SK-N-SH treated with all-trans-retinoic acid at 6 μM for 48 hours (cell line): ENCODE measurements around the gene TRAF6.

ENCODE experiments used
- ATAC-seq: fragments of 200-7000 bp; cut with Tn5 transposase; 3 replicates; pipeline ENCODE4 v1.9.1; 2020; ENCODE audit warnings: mild to moderate bottlenecking, moderate library complexity
- ARNTL ChIP-seq: fragments of 450-650 bp; formaldehyde crosslinking; IDR thresholded peaks from 2 replicates; pipeline ENCODE4 v1.5.0; 2020; ENCODE audit warnings: low read depth, mild to moderate bottlenecking, moderate library complexity, borderline replicate concordance
- CREB5 ChIP-seq: fragments of 250-450 bp; sonication (Bioruptor Pico); IDR thresholded peaks from 2 replicates; pipeline ENCODE4 v1.5.1; 2020; ENCODE audit warnings: low read depth, mild to moderate bottlenecking, moderate library complexity
- CSRNP3 ChIP-seq: fragments of 250-450 bp; sonication (Bioruptor Pico); IDR thresholded peaks from 2 replicates; pipeline ENCODE4 v1.5.1; 2021; ENCODE audit warnings: mild to moderate bottlenecking, moderate library complexity
- PATZ1 ChIP-seq: fragments of 250-450 bp; sonication (Bioruptor Pico); IDR thresholded peaks from 2 replicates; pipeline ENCODE4 v1.8.0; 2020; ENCODE audit warnings: mild to moderate bottlenecking, moderate library complexity, borderline replicate concordance
- POU6F1 ChIP-seq: fragments of 250-450 bp; sonication (Bioruptor Pico); IDR thresholded peaks from 2 replicates; pipeline ENCODE4 v1.8.0; 2021; ENCODE audit warnings: low read depth, mild to moderate bottlenecking, moderate library complexity, borderline replicate concordance
- RARB ChIP-seq: fragments of 250-450 bp; sonication (Bioruptor Pico); IDR thresholded peaks from 2 replicates; pipeline ENCODE4 v1.8.0; 2021; ENCODE audit warnings: mild to moderate bottlenecking, moderate library complexity
- SNAI2 ChIP-seq: fragments of 250-450 bp; sonication (Bioruptor Pico); IDR thresholded peaks from 2 replicates; pipeline ENCODE4 v1.5.0; 2020; ENCODE audit warnings: mild to moderate bottlenecking, moderate library complexity
- TOX ChIP-seq: fragments of 250-450 bp; sonication (Bioruptor Pico); IDR thresholded peaks from 2 replicates; pipeline ENCODE4 v1.8.0; 2021; ENCODE audit warnings: mild to moderate bottlenecking, moderate library complexity, borderline replicate concordance
- TSHZ2 ChIP-seq: fragments of 250-450 bp; sonication (Bioruptor Pico); IDR thresholded peaks from 2 replicates; pipeline ENCODE4 v1.5.0; 2020; ENCODE audit warnings: mild to moderate bottlenecking, moderate library complexity
- ZFP3 ChIP-seq: fragments of 250-450 bp; sonication (Bioruptor Pico); IDR thresholded peaks from 2 replicates; pipeline ENCODE4 v1.5.0; 2020; ENCODE audit warnings: mild to moderate bottlenecking, moderate library complexity
- ZFP30 ChIP-seq: fragments of 450-650 bp; formaldehyde crosslinking; IDR thresholded peaks from 2 replicates; pipeline ENCODE4 v1.5.0; 2022; ENCODE audit warnings: mild to moderate bottlenecking, moderate library complexity
- ZNF565 ChIP-seq: fragments of 450-650 bp; formaldehyde crosslinking; conservative IDR thresholded peaks from 2 replicates; pipeline ENCODE4 v1.5.0; 2020; ENCODE audit warnings: low read depth, mild to moderate bottlenecking, moderate library complexity
- ZNF8 ChIP-seq: fragments of 450-650 bp; formaldehyde crosslinking; IDR thresholded peaks from 2 replicates; pipeline ENCODE4 v1.5.0; 2020; ENCODE audit warnings: mild to moderate bottlenecking, moderate library complexity

The TRAF6 gene

GRCh38 chr11:36498721-36499120 lies 11.4 kb downstream of the TRAF6 start (continued):
- TF ChIP-seq PATZ1 (CRISPR knock-in tag) (no peak), ZNF8 (CRISPR knock-in tag) (no peak)

- ATAC-seq: no peak
- TF ChIP-seq ZNF565 (CRISPR knock-in tag) (no peak), ZFP3 (CRISPR knock-in tag) (no peak), SNAI2 (CRISPR knock-in tag) (no peak), ZFP30 (no peak), TOX (no peak), CSRNP3 (CRISPR knock-in tag) (no peak), POU6F1 (CRISPR knock-in tag) (no peak), ARNTL (CRISPR knock-in tag) (no peak), RARB (CRISPR knock-in tag) (no peak)
Observed at GRCh38 chr11:36493332-36493731, 16.7 kb downstream of the TRAF6 start.

GRCh38 chr11:36492724-36493304 lies 17.3 kb downstream of the TRAF6 start:
- TF ChIP-seq CREB5 (CRISPR knock-in tag): no peak
- no peak for TF ChIP-seq ZNF8 (CRISPR knock-in tag)
- TF ChIP-seq ZNF565 (CRISPR knock-in tag): no peak
- no peak for TF ChIP-seq TOX
- TF ChIP-seq ZFP3 (CRISPR knock-in tag): no peak
- TF ChIP-seq TSHZ2 (CRISPR knock-in tag): no peak
- no peak for TF ChIP-seq ZFP30
- TF ChIP-seq PATZ1 (CRISPR knock-in tag): no peak
- peak; percentile 55; the same call in 2 of the 3 replicates for ATAC-seq

- ATAC-seq: no peak
Observed at GRCh38 chr11:36490026-36490806, 19.9 kb downstream of the TRAF6 start.

More at GRCh38 chr11:36490026-36490806, 19.9 kb downstream of the TRAF6 start:
- TF ChIP-seq TSHZ2 (CRISPR knock-in tag): no peak
- TF ChIP-seq PATZ1 (CRISPR knock-in tag): no peak
